Measurements from ENCODE around the gene PTPRD.

PTPRD gene

GRCh38 chr9:10260501-10260900 lies 352.3 kb downstream of the PTPRD start:
- no peak for DNase-seq

- no peak for DNase-seq
These were observed 353.1 kb downstream of the PTPRD start for GRCh38 chr9:10259668-10260067.

- DNase-seq: no peak
These were observed 357.0 kb downstream of the PTPRD start for GRCh38 chr9:10255758-10256157.

GRCh38 chr9:10254338-10254737 lies 358.5 kb downstream of the PTPRD start:
- DNase-seq: no peak

GRCh38 chr9:10253341-10253740 lies 359.5 kb downstream of the PTPRD start:
- no peak for DNase-seq

GRCh38 chr9:10252174-10252573 lies 360.6 kb downstream of the PTPRD start:
- DNase-seq: peak in 1 of 2 experiments; percentile 18

- no peak for DNase-seq
These were observed 361.3 kb downstream of the PTPRD start for GRCh38 chr9:10251490-10251889.

GRCh38 chr9:10250219-10250618 lies 362.6 kb downstream of the PTPRD start:
- peak; percentile 53 to 64 for DNase-seq

GRCh38 chr9:10248890-10249289 lies 363.9 kb downstream of the PTPRD start:
- DNase-seq: no peak

GRCh38 chr9:10242255-10242654 lies 370.5 kb downstream of the PTPRD start:
- DNase-seq: peak in 1 of 2 experiments; percentile 13

- no peak for DNase-seq
These were observed 374.7 kb downstream of the PTPRD start for GRCh38 chr9:10238087-10238486.

GRCh38 chr9:10237584-10237983 lies 375.2 kb downstream of the PTPRD start:
- no peak for DNase-seq

- DNase-seq: peak; percentile 38 to 56
These were observed 376.6 kb downstream of the PTPRD start for GRCh38 chr9:10236161-10236560.

- DNase-seq: peak; percentile 62 to 84
These were observed 377.4 kb downstream of the PTPRD start for GRCh38 chr9:10235376-10235775.

- peak in 1 of 2 experiments; percentile 52 for DNase-seq
These were observed 380.4 kb downstream of the PTPRD start for GRCh38 chr9:10232352-10232930.

GRCh38 chr9:10230512-10230911 lies 382.3 kb downstream of the PTPRD start:
- no peak for DNase-seq

- no peak for DNase-seq
These were observed 384.7 kb downstream of the PTPRD start for GRCh38 chr9:10228082-10228481.

GRCh38 chr9:10226996-10227395 lies 385.8 kb downstream of the PTPRD start:
- DNase-seq: no peak

- no peak for DNase-seq
These were observed 400.1 kb downstream of the PTPRD start for GRCh38 chr9:10212702-10213101.

- DNase-seq: no peak
These were observed 404.1 kb downstream of the PTPRD start for GRCh38 chr9:10208691-10209069.

GRCh38 chr9:10204276-10204675 lies 408.5 kb downstream of the PTPRD start:
- no peak for DNase-seq

- no peak for DNase-seq
These were observed 439.2 kb downstream of the PTPRD start for GRCh38 chr9:10173561-10173960.

GRCh38 chr9:10172476-10172875 lies 440.3 kb downstream of the PTPRD start:
- peak in 1 of 2 experiments; percentile 33 for DNase-seq

GRCh38 chr9:10168241-10168640 lies 444.6 kb downstream of the PTPRD start:
- no peak for DNase-seq

GRCh38 chr9:10148796-10149195 lies 464.0 kb downstream of the PTPRD start:
- no peak for DNase-seq
